IPS DF 19.7 (cell line): ENCODE data around the gene SIK3.

ENCODE experiments used
- DNase-seq: peaks from one replicate; pipeline ENCODE4 v3.0.0-alpha.2; 2013; ENCODE audit warnings: low read depth, low spot score

Gene SIK3

GRCh38 chr11:116970485-116971292 is 127.5 kb downstream of the SIK3 start:
- no peak for DNase-seq

DNA sequence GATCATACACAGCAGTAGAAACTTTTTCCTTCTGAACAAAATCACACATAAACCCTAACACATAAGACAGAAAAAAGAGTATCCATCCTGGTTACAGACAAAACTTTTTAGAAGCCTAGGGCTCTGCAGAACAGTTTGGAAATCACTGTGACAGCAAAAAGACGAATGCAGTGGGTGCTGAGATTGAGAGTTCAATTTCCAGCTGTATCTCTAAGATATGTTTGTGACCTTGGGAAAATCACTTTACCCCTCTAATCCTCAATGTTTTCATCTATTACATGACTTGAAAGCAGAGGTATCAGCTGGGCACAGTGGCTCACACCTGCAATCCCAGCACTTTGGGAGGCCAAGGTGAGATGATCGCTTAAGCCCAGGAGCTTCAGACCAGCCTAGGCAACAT is 128.5 kb downstream of the SIK3 start:
- no peak for DNase-seq

DNA sequence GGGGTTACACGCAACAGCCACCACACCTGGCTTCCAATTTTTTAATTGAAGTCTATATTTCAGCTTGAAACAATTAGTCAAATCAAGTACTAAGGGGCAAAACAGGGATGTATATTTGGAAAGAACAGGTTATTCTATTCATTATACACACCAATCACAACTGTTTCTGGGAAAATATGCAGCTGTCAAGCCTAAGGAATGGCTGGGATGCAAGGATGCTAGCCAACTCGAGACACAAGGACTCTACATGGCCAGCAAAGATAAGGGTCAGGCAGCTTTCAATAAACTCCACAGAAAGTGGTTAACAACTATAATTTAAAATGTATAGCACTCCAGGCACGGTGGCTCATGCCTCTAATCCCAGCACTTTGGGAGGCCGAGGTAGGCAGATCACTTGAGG is 134.0 kb downstream of the SIK3 start:
- no peak for DNase-seq

GRCh38 chr11:116963813-116964212 is 134.4 kb downstream of the SIK3 start:
- DNase-seq, result no peak

GRCh38 chr11:116962108-116962507 is 136.1 kb downstream of the SIK3 start:
- DNase-seq, result no peak

DNA sequence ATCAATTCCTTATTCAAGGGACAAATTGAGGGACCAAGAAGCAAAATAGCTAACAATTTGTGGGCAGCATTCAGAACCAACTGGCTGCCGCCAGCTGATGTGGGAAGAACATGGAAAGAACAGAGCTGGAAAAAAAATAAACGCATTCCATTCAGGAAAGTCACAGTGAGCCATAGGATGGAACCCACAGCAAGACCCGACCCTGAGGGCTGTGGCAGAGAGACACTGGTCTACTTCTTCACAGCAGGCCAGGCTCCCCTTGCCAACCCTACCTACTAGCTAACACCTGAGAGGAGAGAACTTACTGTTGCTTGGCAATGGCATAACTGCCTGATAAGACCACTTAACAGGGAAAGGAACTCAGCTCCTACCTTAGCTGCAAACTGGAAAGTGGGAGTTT is 137.3 kb downstream of the SIK3 start:
- no peak for DNase-seq

DNA sequence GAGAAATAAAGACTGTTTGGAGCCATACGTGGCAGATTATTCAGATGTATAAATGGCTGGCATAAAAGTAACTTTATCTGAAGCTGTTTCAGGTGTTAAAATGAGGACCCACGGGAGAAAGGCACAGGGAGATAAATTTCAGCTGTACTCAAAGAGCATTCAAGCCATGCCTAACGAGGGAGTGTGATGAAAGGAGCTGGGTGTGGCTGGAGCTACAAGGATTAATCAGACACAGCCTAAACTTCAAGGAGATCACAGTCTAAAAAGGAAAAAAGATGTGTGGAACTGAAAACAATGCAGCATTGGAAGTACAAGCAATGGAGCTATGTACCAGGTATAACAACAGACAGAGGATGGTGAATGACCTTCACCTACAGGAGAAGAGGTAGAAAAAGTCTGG is 140.0 kb downstream of the SIK3 start:
- DNase-seq, result no peak

- no peak for DNase-seq
Observed at GRCh38 chr11:116955949-116956348, 142.3 kb downstream of the SIK3 start.

GRCh38 chr11:116955548-116955947 is 142.7 kb downstream of the SIK3 start:
- DNase-seq, result no peak

DNA sequence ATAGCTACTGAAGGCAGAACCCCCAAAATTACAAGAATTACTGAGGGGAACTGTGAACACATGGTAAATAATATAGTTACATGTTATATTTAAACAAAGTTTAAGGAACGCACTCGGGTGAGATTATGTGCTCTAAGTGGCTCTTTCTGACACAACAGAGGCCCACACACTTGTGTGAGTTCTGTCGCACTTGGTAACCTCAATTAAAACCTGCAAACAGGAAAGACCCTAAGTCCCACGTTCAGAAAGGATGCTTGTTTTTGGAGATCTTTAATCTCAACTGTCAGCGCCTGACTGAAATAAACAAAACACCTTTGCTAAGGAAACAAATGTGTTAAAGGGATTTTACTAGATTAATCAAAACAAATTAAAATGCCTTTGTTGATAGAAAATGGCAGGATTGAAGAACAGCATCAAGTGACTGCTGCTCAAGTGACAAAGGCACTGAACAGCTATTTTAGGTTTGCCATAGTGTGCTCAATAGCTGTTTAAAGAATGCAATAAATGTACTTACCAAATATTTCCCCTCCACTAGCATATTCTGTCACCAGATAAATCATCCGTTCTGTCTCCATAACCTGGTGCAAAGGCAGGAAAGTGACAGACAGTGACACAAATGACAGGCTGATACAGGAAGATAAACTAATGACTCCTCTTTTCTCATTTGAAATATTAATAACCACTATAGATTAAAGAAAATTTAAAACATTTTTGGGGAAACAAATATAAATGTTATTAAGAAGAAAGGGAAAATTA is 144.5 kb downstream of the SIK3 start:
- no peak for DNase-seq

DNA sequence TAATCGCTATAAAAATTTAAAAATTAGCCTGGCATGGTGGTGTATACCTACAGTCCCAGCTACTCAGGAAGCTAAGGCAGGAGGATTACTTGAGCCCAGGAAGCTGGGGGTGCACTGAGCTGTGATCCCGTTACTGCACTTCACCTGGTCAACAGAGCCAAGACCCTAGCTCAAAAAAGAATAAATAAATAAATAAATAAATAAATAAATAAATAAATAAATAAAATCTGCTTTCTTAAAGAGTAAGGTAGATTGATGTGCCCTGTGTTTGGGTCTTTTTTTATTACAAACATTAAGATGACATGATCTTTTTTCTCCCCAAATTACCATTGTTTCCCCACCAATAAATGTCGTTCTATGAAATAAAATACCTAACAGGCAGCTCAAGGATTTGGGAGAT is 146.5 kb downstream of the SIK3 start:
- no peak for DNase-seq

DNA sequence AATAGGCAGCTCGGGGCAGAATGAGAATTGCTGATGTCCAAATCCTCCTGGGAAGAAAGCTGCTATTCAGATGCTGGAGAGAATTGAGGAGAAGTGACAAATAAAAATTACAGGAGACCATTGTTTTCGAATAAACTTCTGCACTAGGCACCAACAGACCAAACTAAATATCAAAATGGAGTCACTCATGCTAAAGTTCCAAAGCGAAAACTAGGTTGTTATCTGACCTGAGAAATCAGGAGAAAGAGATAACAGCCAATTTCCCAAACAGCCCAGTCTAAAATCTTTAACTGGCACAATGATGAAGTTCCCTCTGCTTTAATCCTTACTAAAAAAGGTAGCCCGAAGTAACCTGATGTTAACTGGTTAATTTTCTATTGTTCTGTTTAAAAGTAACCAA is 148.0 kb downstream of the SIK3 start:
- DNase-seq, result no peak

DNA sequence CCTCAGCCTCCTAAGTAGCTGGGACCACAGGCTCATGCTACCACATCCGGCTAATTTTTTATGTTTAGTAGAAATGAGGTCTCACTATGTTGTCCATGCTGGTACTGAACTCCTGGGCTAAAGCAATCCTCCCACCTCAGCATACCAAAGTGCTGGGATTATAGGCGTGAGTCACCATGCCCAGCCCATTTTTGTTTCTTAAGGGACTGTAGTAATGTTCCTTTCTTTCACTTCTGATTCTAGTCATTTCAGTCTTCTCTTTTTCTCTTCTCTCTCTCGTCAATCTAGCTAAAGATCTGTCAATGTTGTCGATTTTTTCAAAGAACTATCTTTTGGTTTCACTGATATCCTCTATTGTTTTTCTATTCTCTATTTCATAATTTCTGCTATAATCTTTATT is 149.8 kb downstream of the SIK3 start:
- DNase-seq, result no peak

- no peak for DNase-seq
Observed at GRCh38 chr11:116946414-116946813, 151.8 kb downstream of the SIK3 start.

- no peak for DNase-seq
Observed at GRCh38 chr11:116939499-116939898, 158.7 kb downstream of the SIK3 start.

DNA sequence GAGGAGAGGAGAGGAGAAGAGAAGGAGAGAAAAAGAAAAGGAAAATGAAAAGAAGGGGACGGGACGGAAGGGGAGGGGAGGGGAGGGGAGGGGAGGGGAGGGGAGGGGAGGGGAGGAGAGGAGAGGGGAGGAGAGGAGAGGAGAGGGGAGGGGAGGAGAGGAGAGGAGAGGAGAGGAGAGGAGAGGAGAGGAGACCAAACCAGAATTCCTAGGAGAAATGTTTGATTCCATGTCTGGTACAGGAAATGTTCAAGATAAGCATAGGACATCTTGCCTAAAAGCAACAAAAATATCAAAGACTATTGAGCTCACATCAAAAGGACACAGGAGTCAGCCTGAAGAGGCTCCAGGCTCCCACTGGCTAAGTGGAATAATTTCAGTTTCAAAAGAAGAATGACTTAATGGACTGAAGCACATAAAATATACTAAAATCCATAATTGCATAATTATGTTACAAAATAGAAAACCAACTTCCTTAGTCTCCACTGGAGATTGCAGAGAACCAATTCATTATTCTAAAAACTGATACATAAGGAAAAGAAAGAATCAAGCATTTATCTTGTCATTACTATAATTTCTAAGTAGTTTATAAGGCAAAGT is 159.7 kb downstream of the SIK3 start:
- DNase-seq, result no peak

GRCh38 chr11:116936754-116937446 is 161.3 kb downstream of the SIK3 start:
- DNase-seq, result no peak

DNA sequence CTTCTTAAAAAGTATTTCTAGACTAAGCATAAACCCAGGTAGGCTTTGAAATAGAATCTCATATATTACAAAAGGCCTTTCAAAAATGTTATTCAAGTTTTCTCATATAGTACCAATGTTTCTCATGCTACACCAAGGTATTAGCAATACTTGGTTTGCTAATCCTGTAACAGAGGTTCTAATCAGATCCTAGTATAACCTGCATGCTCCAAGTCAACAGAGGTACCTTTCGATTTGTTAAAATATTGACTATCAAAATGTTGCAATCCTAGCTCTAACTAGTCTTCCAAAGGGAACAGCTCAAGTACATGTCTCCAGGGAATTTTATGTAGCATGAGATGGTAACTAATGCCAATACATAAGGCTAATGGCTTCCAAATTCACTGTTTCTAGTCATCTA is 162.7 kb downstream of the SIK3 start:
- no peak for DNase-seq

DNA sequence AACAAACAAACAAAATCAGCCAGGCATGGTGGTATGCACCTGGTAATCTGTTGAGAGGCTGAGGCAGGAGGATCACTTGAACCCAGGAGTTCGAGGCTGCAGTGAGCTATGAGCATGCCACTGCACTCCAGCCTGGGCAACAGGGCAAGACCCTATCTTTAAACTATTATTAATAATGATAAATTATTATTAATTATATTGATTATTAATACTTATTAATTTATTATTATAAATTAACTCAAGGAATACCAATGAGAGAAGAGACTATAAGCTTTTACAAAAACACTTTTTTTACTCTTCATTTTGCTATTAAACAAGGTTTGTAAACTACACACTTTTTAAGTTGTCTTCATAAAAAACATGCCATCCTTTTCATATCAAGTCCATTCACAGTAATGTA is 163.1 kb downstream of the SIK3 start:
- no peak for DNase-seq

- DNase-seq, result no peak
Observed at GRCh38 chr11:116933961-116934360, 164.3 kb downstream of the SIK3 start.

DNA sequence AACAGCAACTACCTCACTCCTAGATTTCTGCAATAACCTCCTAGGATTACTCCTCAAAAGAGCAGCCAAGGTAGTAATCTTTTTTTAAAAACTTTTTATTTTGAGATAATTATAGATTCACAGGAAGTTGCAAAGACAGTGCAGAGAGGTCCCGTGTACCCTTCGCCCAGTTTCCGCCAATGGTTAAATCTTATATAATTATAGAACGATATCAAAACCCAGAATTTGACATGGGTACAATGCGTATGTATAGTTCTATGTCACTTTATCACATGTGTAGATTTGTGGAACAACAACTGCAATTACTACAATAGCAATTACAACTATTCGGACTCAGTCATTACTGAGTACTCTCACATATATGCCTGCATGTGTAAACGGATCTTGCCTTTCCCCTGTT is 166.0 kb downstream of the SIK3 start:
- DNase-seq, result no peak
